ENCODE results near the gene GALNT18.
A peak's percentile ranks its signal among the peaks of the same experiment; 100 is the strongest.

Gene GALNT18

GRCh38 chr11:11313902-11314692 is 307.7 kb downstream of the GALNT18 start:
- peaks cover 0 to 18% of the 10 kb centered on the region in 2 donors for H3K9me3 Mint-ChIP-seq
- H3K27me3 Mint-ChIP-seq, result no peaks in the 10 kb centered on the region
- DNase-seq (no peak), ATAC-seq (no peak)
- H3K27ac Mint-ChIP-seq, result no peak overlapping the region
- no peak overlapping the region for H3K4me3 Mint-ChIP-seq
- peaks cover 6% of the 10 kb centered on the region for H3K4me1 Mint-ChIP-seq

- H3K9me3 Mint-ChIP-seq, result peaks cover 0 to 18% of the 10 kb centered on the region in 2 donors
- no peaks in the 10 kb centered on the region for H3K27me3 Mint-ChIP-seq
- no peak overlapping the region for H3K4me3 Mint-ChIP-seq
- peaks cover 6% of the 10 kb centered on the region for H3K4me1 Mint-ChIP-seq
- H3K27ac Mint-ChIP-seq, result no peak overlapping the region
- DNase-seq (no peak), ATAC-seq (no peak)
These were observed 308.4 kb downstream of the GALNT18 start for GRCh38 chr11:11313426-11313825.

- Mint-ChIP-seq H3K4me3 (no peak overlapping the region), H3K9me3 (peaks cover 0 to 18% of the 10 kb centered on the region in 2 donors), H3K27ac (peak overlapping the region in 1 of 2 donors; percentile 10), H3K4me1 (peaks cover 6% of the 10 kb centered on the region), H3K27me3 (no peaks in the 10 kb centered on the region)
- no peak for DNase-seq
- no peak for ATAC-seq
These were observed 309.1 kb downstream of the GALNT18 start for GRCh38 chr11:11312738-11313137.

- H3K9me3 Mint-ChIP-seq, result peaks cover 0 to 18% of the 10 kb centered on the region in 2 donors
- DNase-seq (no peak), ATAC-seq (no peak)
- no peaks in the 10 kb centered on the region for H3K27me3 Mint-ChIP-seq
- no peak overlapping the region for H3K4me3 Mint-ChIP-seq
- peaks cover 6% of the 10 kb centered on the region for H3K4me1 Mint-ChIP-seq
- H3K27ac Mint-ChIP-seq, result peak overlapping the region in 1 of 2 donors; percentile 8
These were observed 310.6 kb downstream of the GALNT18 start for GRCh38 chr11:11311169-11311568.

- H3K27ac Mint-ChIP-seq, result no peak overlapping the region
- H3K4me1 Mint-ChIP-seq, result peaks cover 6% of the 10 kb centered on the region
- no peak overlapping the region for H3K4me3 Mint-ChIP-seq
- ATAC-seq (no peak), DNase-seq (no peak)
- H3K27me3 Mint-ChIP-seq, result no peaks in the 10 kb centered on the region
- peaks cover 0 to 18% of the 10 kb centered on the region in 2 donors for H3K9me3 Mint-ChIP-seq
These were observed 311.9 kb downstream of the GALNT18 start for GRCh38 chr11:11309906-11310305.

- peaks cover 0 to 18% of the 10 kb centered on the region in 2 donors for H3K9me3 Mint-ChIP-seq
- DNase-seq, result no peak
- peak overlapping the region in 1 of 2 donors; percentile 13 for H3K27ac Mint-ChIP-seq
- no peaks in the 10 kb centered on the region for H3K27me3 Mint-ChIP-seq
- H3K4me1 Mint-ChIP-seq, result peaks cover 6% of the 10 kb centered on the region
- no peak overlapping the region for H3K4me3 Mint-ChIP-seq
- ATAC-seq, result no peak
These were observed 313.6 kb downstream of the GALNT18 start for GRCh38 chr11:11308249-11308648.

GRCh38 chr11:11306855-11307254 is 314.9 kb downstream of the GALNT18 start:
- Mint-ChIP-seq H3K4me1 (peaks cover 6% of the 10 kb centered on the region), H3K27me3 (no peaks in the 10 kb centered on the region), H3K4me3 (no peak overlapping the region), H3K27ac (no peak overlapping the region), H3K9me3 (peaks cover 0 to 18% of the 10 kb centered on the region in 2 donors)
- DNase-seq (no peak), ATAC-seq (no peak)

GRCh38 chr11:11304550-11304949 is 317.3 kb downstream of the GALNT18 start:
- DNase-seq (no peak), ATAC-seq (no peak)
- no peak overlapping the region for H3K4me3 Mint-ChIP-seq
- no peaks in the 10 kb centered on the region for H3K4me1 Mint-ChIP-seq
- H3K27ac Mint-ChIP-seq, result no peak overlapping the region
- H3K27me3 Mint-ChIP-seq, result no peaks in the 10 kb centered on the region
- H3K9me3 Mint-ChIP-seq, result peaks cover 0 to 3% of the 10 kb centered on the region in 2 donors

GRCh38 chr11:11302565-11302964 is 319.2 kb downstream of the GALNT18 start:
- Mint-ChIP-seq H3K27ac (no peak overlapping the region), H3K27me3 (no peaks in the 10 kb centered on the region), H3K4me1 (no peaks in the 10 kb centered on the region), H3K9me3 (no peaks in the 10 kb centered on the region), H3K4me3 (no peak overlapping the region)
- DNase-seq, result no peak
- ATAC-seq, result no peak

GRCh38 chr11:11301212-11301611 is 320.6 kb downstream of the GALNT18 start:
- Mint-ChIP-seq H3K27me3 (no peaks in the 10 kb centered on the region), H3K27ac (no peak overlapping the region), H3K9me3 (no peaks in the 10 kb centered on the region), H3K4me3 (no peak overlapping the region), H3K4me1 (no peaks in the 10 kb centered on the region)
- DNase-seq, result no peak
- no peak for ATAC-seq

GRCh38 chr11:11297578-11297977 is 324.2 kb downstream of the GALNT18 start:
- no peaks in the 10 kb centered on the region for H3K27me3 Mint-ChIP-seq
- peak; percentile 9 for ATAC-seq
- H3K9me3 Mint-ChIP-seq, result no peaks in the 10 kb centered on the region
- no peaks in the 10 kb centered on the region for H3K4me1 Mint-ChIP-seq
- DNase-seq, result no peak
- no peak overlapping the region for H3K27ac Mint-ChIP-seq
- no peak overlapping the region for H3K4me3 Mint-ChIP-seq

GRCh38 chr11:11296434-11296833 is 325.4 kb downstream of the GALNT18 start:
- Mint-ChIP-seq H3K4me1 (no peaks in the 10 kb centered on the region), H3K9me3 (no peaks in the 10 kb centered on the region), H3K27ac (no peak overlapping the region), H3K27me3 (no peaks in the 10 kb centered on the region), H3K4me3 (no peak overlapping the region)
- DNase-seq (no peak), ATAC-seq (no peak)

GRCh38 chr11:11294551-11294855 is 327.3 kb downstream of the GALNT18 start:
- no peak for ATAC-seq
- Mint-ChIP-seq H3K27me3 (no peaks in the 10 kb centered on the region), H3K4me1 (no peaks in the 10 kb centered on the region), H3K4me3 (no peak overlapping the region), H3K27ac (no peak overlapping the region), H3K9me3 (no peaks in the 10 kb centered on the region)
- no peak for DNase-seq

- no peak overlapping the region for H3K27ac Mint-ChIP-seq
- ATAC-seq (no peak), DNase-seq (no peak)
- no peaks in the 10 kb centered on the region for H3K9me3 Mint-ChIP-seq
- H3K4me1 Mint-ChIP-seq, result no peaks in the 10 kb centered on the region
- no peak overlapping the region for H3K4me3 Mint-ChIP-seq
- no peaks in the 10 kb centered on the region for H3K27me3 Mint-ChIP-seq
These were observed 327.8 kb downstream of the GALNT18 start for GRCh38 chr11:11293798-11294550.

- H3K27me3 Mint-ChIP-seq, result no peaks in the 10 kb centered on the region
- DNase-seq (no peak), ATAC-seq (no peak)
- no peak overlapping the region for H3K27ac Mint-ChIP-seq
- H3K4me1 Mint-ChIP-seq, result no peaks in the 10 kb centered on the region
- H3K4me3 Mint-ChIP-seq, result no peak overlapping the region
- no peaks in the 10 kb centered on the region for H3K9me3 Mint-ChIP-seq
These were observed 329.0 kb downstream of the GALNT18 start for GRCh38 chr11:11292839-11293238.
